Neural cell (in vitro differentiated cells): ENCODE measurements around the gene COL6A3.

Experiments
- CTCF ChIP-seq: fragments of 450-650 bp; IDR thresholded peaks from 2 replicates; pipeline ENCODE4 v1.5.1; 2014; ENCODE audit warnings: antibody characterized with exemption, mild to moderate bottlenecking, moderate library complexity; ENCODE audit not compliant: poor library complexity, severe bottlenecking
- EZH2 ChIP-seq: fragments of 200-600, 300-800 bp; shearing (Covaris generic), sonication (generic); IDR thresholded peaks from 2 replicates; pipeline ENCODE4 v1.6.1; 2014; ENCODE audit warnings: antibody characterized with exemption, low read length, borderline replicate concordance, mild to moderate bottlenecking; ENCODE audit not compliant: insufficient read depth, poor library complexity, severe bottlenecking

- TF ChIP-seq EZH2 (no peak), CTCF (no peak)
Measured at GRCh38 chr2:237364655-237365054, 49.3 kb downstream of the COL6A3 start.
